ENCODE measurements around the gene CD247.

CD247 gene

DNA sequence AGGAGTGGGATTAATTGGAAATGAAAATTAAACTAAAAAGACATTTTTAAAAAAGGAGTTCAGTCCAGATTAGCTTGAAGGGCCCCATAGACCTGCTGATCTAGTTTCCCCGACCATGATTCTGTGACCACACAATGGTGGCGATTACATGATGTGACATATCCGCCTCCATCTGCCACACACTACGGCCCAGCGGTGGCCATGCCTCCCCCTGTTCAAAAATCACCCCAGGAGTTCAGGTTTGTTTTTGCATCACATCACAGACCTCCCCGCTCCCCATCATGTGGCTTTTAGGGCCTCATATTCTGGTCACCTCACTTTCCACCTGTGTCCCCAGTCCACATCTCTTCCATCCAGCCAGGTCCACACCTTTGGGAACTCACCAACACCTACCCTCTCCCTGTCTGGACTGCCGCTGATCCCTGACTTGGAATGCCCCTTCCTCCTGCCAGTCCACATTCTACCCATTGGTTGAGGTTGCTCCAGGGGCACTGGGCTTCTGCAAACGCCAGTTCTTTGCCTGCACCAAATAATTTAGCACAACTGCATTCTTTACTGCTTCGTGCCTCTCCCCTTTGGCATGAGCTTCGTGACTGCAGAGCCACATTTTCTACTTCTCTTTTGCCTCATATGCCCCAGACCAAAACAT, 38.9 kb downstream of the CD247 start:
- TF ChIP-seq GATA1 (IDR thresholded peaks at IDR 0.05; ENCODE audit: low read depth, low read length) = no peak
- no peak for TF ChIP-seq POLR2A (IDR thresholded peaks at IDR 0.05; ENCODE audit: low read length)
- DNase-seq = no peak

DNA sequence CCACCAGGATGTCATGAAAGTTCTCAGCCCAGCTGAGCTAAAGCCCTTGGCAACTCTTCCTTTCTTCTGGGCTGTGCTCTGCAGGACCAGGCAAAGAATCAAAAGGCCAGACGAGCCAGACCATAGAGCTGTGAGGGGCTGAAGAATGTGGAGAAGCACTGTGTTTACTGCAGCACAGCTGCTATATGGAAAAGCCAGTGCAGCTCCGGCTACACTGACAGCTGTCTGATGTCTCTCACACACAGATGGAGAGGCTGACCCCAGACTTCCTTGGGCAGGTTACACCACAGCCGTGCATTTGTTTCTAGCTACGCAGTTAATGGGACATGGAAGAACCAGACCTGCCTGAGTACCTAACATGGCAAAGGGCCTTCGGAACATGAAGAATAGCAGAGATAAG, 40.3 kb downstream of the CD247 start:
- TF ChIP-seq GATA1 (IDR thresholded peaks at IDR 0.05; ENCODE audit: low read depth, low read length) (no peak), POLR2A (IDR thresholded peaks at IDR 0.05; ENCODE audit: low read length) (no peak)
- no peak for DNase-seq

DNA sequence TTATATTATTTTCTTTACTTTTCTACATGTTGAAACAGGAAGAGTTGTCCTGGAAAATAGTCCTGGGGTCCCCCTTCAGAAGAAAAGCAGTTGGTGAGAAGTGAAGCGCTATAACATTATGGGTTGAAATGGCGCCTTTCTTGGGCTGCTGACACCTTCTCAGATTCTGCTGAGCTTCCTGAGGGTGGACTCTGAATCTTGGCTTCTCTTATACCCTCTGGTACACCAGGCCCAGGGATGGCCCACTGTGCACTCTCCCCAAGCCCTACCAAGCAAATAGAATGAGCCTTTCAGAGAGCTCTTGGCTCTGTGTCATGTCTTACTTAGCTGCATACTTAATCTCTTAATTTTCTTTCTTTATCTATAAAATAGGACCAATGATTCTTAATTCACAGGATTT, 42.3 kb downstream of the CD247 start:
- TF ChIP-seq GATA1 (IDR thresholded peaks at IDR 0.05; ENCODE audit: low read depth, low read length) (no peak), POLR2A (IDR thresholded peaks at IDR 0.05; ENCODE audit: low read length) (no peak)
- no peak for DNase-seq

DNA sequence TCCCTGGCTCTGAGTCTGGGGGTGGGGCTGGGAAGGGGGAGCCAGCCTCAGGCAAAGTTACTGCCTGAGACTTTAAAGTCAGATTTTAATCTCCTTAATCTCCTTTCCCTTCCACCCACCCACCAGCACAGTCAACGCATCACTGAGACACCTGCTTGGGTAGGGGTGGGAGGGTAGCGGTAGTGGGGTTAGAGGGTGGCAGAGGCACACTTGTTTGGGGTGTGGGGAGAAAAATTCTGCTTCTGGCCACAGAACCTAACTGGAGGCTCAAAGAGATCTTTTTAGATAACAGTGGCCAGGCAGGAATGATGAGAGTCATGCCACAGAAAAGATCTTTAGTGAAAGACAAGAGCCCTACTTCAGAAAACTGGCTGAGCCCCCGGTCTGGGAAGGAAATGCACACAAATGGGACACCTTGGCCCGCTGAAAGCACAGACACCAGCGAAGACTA, 44.1 kb downstream of the CD247 start:
- DNase-seq = no peak
- TF ChIP-seq POLR2A (IDR thresholded peaks at IDR 0.05; ENCODE audit: low read length) (no peak), GATA1 (IDR thresholded peaks at IDR 0.05; ENCODE audit: low read depth, low read length) (no peak)

DNA sequence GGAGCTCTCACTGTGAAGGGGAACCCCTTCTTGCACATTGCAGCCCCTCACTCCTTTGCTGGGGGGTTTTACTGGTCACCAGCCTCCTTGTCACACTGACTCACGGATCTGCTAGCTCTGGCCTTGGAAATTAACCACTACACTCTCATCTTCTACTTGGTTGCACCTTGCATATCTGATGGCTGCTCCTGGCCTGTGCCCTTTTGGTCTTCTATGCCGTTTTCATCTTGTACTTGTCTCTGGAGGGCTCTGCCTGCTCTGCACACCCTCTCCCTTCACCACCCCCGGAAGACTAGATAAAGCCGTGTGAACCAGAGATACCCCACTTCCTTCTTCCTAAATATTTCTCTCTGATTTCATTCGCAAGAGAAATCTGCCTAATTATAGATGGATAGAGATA, 44.6 kb downstream of the CD247 start:
- no peak for TF ChIP-seq GATA1 (IDR thresholded peaks at IDR 0.05; ENCODE audit: low read depth, low read length)
- no peak for TF ChIP-seq POLR2A (IDR thresholded peaks at IDR 0.05; ENCODE audit: low read length)
- DNase-seq = no peak

DNA sequence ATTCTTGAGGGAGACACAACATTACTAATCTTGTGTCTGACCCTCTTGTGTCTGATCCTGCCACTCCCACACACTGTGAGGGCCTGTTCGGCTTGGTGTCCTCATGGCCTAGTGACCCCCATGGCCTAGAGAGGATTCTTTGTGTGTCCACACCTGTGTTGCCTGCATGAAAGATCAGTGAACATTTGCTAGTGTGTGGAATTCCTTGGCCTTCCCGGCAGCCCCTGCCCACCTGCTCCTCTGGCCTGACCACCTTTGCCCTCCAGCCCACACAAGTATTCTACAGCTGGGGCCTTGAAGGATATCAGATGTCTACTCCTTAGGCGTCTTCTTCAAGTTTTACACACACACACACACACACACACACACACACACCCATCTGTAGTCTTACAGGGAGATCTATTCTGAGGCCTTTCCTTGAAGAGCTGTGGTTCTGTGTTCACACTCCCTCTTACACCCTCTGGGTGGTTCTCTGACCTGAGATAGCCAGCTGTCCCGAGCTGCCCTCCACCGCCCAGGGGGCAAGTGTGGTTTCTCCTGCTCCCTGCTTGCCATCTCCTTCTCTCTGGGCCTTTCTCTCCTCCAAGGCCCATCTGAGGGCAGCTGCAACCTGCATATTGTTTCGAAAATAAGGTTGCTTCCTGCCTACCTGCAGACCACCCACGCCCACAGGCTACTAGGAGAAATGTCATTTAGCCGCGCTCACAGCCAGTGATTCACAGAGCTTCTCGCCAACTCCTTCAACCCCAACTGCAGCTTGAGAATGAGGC, 45.4 kb downstream of the CD247 start:
- TF ChIP-seq POLR2A (IDR thresholded peaks at IDR 0.05; ENCODE audit: low read length) = no peak
- no peak for TF ChIP-seq GATA1 (IDR thresholded peaks at IDR 0.05; ENCODE audit: low read depth, low read length)
- DNase-seq = peak in 1 of 2 experiments; percentile 24

DNA sequence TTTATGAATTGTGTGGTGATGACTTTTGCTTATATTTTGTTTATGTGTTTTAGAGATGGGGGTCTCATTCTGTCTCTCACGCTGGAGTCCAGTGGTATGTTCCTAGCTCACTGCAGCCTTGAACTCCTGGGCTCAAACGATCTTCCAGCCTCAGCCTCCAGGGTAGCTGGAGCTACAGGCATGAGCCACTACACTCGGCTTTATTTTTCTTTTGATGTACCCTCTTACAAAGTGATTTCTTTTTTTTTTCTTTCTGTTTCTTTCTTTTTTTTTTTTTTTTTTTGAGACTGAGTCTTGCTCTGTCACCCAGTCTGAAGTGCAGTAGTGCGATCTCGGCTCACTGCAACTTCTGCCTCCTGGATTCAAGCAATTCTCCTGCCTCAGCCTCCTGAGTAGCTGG, 46.8 kb downstream of the CD247 start:
- TF ChIP-seq POLR2A (IDR thresholded peaks at IDR 0.05; ENCODE audit: low read length) (no peak), GATA1 (IDR thresholded peaks at IDR 0.05; ENCODE audit: low read depth, low read length) (no peak)
- DNase-seq = no peak

DNA sequence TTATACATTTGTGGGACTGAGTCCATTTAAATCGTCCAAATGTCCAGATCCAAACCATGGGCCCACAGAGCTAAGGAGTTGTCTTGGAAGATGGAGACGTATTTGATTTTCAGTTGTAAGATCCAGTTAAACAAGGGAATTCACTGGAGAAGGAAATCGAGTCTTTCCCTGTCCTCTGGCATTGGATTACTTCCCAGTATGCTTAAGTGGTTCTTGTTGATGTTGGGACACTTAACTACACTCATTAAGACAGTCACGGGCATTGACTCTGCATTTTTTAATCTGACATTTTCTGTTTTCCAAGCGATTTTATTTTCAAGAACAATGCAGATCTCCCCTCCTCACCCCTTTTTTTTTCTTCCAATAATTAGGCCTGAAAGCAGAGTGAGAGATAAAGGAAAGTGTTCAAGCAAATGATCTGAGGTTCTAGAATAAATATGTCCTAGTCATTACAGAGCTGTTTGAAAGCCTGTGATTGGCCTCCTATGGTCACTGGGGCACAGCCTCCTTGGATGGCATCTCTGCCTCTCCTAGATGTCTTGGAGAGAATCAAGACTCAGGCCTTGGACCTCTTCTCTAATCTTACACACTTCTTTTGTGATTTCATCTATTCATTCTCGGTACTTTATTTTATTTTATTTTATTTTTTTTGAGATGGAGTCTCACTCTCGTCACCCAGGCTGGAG, 48.9 kb downstream of the CD247 start:
- DNase-seq = no peak
- TF ChIP-seq GATA1 (IDR thresholded peaks at IDR 0.05; ENCODE audit: low read depth, low read length) (no peak), POLR2A (IDR thresholded peaks at IDR 0.05; ENCODE audit: low read length) (no peak)

DNA sequence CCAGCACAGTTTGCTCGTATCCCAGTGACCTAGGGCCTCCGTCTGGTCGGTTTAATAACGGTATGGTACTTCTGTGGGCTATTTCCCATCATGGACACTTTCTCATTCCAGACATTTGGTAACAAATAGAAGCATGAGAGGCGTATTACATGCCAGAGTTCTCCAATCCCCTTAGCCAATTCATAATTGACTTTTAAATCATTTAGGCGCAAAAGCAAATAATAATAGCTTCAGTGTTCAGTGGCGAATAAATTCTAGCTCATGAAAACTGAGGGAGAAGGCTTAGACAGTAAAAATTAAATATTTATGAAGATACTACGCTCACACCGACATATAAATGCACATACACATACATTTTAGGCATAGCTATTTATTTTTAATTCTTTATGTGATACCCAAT, 50.6 kb downstream of the CD247 start:
- no peak for DNase-seq
- TF ChIP-seq POLR2A (IDR thresholded peaks at IDR 0.05; ENCODE audit: low read length) = no peak
- no peak for TF ChIP-seq GATA1 (IDR thresholded peaks at IDR 0.05; ENCODE audit: low read depth, low read length)

DNA sequence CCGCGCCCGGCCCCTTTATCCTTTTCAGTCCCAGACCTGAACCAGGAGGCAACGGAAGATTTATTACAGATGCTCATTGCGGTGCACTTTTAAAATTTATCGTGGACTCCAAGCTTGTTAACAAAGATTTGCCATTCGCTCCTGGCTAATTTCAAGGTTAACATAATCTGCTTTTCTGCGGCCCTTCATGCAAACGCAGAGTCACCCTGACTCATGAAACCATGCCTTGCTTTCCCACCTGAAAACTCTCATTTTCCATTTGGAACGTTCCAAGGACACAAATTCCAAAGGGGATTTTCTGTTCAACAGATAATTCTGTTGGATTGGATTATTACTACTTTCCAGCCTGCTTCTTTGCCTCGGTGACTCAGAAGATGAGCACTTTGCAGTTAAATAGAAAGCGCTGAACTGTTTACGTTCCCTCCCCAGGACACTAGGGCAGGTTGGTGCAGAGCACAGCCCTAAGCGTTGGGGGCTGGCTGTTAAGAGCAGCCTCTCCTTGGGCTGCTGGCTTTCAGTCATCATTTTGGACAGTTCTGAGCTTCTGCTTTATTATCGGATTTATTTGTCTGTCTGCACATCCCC, 51.1 kb downstream of the CD247 start:
- TF ChIP-seq GATA1 (IDR thresholded peaks at IDR 0.05; ENCODE audit: low read depth, low read length) (no peak), POLR2A (IDR thresholded peaks at IDR 0.05; ENCODE audit: low read length) (no peak)
- no peak for DNase-seq

DNA sequence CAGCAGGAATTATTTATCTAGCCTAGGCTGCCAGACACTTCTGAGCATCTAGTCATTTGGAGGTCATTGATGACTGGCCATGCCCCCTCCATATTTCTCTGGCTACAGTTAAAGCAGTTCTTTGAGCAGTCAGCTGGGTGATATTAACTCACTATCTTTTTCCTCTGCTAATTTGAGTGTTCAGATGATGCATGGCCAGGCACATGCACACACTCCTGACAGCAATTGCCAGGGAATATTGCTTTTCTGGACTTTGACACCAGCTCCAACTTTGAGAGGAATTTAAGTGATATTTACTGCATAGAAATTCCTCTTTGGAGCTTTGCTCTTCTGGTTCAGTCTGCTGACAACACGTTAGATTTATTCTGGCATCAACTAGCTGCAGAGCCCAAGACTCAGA, 52.6 kb downstream of the CD247 start:
- DNase-seq = no peak
- TF ChIP-seq POLR2A (IDR thresholded peaks at IDR 0.05; ENCODE audit: low read length) = no peak
- no peak for TF ChIP-seq GATA1 (IDR thresholded peaks at IDR 0.05; ENCODE audit: low read depth, low read length)

DNA sequence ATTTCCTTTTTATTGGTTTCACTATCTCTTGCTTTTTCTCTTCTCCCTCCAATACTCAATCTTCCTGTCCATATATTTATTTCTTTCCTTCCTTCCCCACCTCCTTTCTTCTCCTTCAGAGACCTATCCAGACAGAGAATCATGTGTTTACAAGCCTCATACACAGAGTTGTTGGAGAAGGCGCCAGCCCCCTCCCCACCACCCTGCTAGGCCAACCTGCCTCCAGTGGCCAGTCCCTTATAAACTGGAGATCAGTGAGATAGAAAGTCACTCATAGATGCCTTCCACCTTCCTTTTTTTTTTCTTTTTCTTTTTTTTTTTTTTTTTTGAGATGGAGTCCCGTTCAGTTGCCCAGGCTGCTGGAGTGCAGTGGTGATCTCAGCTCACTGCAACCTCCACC, 53.3 kb downstream of the CD247 start:
- DNase-seq = no peak

DNA sequence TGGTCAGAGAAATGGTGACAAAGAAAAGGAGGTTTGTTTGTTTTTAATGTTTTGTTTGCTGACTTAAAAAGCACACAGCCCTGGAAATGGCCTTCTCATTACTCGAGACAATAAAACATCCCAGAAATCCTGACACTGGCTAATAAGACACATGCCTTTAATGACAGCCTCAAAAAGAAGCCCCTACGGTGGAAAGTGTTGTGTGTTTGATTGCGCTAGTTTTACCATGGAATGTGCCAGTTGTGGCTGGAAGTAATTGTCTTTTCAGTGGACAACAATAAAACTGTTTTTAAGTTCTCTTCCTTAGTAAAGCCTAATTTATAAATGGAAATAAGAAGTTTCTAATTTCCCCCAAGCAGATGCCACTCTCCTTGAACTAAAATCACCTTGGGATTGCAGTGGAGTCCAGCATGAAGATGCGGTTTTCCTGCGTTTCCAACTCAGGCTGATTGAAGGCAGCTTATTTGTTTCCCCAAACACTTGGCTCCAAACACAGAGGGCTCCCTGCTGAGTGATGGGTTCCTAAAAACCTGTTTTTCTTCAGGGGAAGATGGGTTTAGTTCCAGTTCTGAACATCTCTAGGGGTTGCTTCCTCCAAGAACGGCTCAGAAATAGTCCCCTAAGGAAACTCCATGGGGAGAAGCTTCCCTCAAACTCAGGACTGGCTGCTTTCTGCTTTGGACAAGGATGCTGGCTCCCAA, 54.3 kb downstream of the CD247 start:
- DNase-seq = no peak
- TF ChIP-seq POLR2A (IDR thresholded peaks at IDR 0.05; ENCODE audit: low read length) (no peak), GATA1 (IDR thresholded peaks at IDR 0.05; ENCODE audit: low read depth, low read length) (no peak)

More for the DNA sequence above, 53.3 kb downstream of the CD247 start:
- TF ChIP-seq POLR2A (IDR thresholded peaks at IDR 0.05; ENCODE audit: low read length) (no peak), GATA1 (IDR thresholded peaks at IDR 0.05; ENCODE audit: low read depth, low read length) (no peak)

All from erythroblast (primary cell).